ENCODE measurements around the gene PIH1D2. TPM values are rescaled to one million over a fixed set of nuclear protein-coding genes. Genes with fewer than 3 reads are reported as not detected.
"Not testable (repeated sequence)": the region's sequence is repeated elsewhere in the genome, so short reads cannot be mapped to it uniquely, and the experiment has no call there.

Gene PIH1D2
- total RNA-seq, 1 donor, result 5.1 TPM

DNA sequence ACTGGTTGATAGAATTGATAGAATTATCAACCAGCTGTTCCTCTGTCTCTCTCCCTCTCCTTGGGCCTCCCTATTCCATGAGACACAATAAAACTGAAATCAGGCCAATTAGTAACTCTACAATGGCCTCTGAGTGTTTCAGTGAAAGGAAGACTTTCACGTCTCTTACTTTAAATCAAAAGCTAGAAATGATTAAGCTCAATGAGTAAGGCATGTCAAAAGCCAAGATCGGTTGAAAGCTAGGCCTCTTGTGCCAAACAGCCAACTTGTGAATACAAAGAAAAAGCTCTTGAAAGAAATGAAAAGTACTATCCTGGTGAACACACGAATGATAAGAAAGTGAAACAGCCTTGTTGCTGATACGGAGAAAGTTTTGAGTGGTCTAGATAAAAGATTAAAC, 16.6 kb downstream of the PIH1D2 start:
- H3K4me3 ChIP-seq (ENCODE audit: low read depth, low read length), result no peak overlapping the region
- TF ChIP-seq, protein P1, sequence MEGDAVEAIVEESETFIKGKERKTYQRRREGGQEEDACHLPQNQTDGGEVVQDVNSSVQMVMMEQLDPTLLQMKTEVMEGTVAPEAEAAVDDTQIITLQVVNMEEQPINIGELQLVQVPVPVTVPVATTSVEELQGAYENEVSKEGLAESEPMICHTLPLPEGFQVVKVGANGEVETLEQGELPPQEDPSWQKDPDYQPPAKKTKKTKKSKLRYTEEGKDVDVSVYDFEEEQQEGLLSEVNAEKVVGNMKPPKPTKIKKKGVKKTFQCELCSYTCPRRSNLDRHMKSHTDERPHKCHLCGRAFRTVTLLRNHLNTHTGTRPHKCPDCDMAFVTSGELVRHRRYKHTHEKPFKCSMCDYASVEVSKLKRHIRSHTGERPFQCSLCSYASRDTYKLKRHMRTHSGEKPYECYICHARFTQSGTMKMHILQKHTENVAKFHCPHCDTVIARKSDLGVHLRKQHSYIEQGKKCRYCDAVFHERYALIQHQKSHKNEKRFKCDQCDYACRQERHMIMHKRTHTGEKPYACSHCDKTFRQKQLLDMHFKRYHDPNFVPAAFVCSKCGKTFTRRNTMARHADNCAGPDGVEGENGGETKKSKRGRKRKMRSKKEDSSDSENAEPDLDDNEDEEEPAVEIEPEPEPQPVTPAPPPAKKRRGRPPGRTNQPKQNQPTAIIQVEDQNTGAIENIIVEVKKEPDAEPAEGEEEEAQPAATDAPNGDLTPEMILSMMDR (IDR thresholded peaks at IDR 0.05; ENCODE audit: insufficient read depth, low read length), result no peak
- no peak for DNase-seq (ENCODE audit: low read depth)

DNA sequence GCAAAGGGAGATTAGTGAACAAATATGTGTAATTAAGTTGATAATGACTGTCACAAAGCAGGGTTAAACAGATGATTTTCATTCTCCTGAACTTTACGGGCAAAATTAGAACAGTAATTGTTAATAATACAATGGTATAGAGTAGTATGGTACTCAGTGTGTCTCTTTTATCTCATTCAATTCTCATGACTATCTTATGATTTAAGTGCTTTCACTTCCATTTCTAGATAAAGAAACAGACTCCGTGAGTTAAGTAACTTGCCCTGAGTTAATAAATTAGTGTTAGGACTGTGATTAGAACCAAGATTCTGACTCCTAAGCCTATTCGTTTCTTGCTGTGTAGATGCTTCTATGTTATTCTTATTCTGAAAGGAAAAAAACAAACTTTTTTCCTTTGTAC, 22.0 kb downstream of the PIH1D2 start:
- no peak overlapping the region for H3K4me3 ChIP-seq (ENCODE audit: low read depth, low read length)
- no peak for DNase-seq (ENCODE audit: low read depth)
- TF ChIP-seq, protein P1 (IDR thresholded peaks at IDR 0.05; ENCODE audit: insufficient read depth, low read length), result no peak

DNA sequence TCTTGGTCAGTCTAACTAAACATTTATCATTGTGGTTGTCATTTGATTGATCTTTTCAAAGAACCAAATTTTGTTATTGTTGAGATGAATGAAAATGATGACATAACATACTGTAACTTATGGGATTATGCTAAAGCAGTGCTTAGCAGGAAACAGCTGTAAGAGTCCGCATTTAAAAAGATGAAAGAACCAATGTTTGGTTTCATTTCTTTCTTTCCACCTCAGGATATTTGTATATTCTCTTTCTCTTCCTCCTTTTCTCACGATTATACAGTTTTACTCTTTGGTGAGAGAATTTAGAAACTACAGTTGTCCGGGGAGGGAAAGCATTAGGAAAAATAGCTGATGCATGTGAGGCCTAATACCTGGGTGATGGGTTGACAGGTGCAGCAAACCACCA, 23.1 kb downstream of the PIH1D2 start:
- H3K4me3 ChIP-seq (ENCODE audit: low read depth, low read length), result no peak overlapping the region
- TF ChIP-seq, protein P1 (IDR thresholded peaks at IDR 0.05; ENCODE audit: insufficient read depth, low read length), result no peak
- DNase-seq (ENCODE audit: low read depth), result no peak

DNA sequence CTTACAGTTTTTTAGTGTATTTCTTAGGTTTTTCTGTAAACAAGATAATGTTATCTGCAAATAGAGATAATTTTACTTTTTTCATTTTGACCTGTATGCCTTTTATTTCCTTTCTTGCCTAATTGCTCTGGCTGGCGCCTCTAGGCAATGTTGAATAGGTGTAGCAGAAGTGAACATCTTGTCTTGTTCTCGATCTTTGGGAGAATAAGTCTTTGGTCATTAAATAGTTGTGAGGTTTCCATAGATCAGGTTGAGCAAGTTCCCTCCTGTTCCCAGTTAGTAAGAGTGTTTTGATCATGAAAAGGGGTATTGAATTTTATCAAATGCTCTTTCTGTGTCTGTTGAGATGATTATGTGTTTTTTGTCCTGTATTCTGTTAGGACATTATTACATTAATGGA, 24.0 kb downstream of the PIH1D2 start:
- H3K4me3 ChIP-seq (ENCODE audit: low read depth, low read length), result no peak overlapping the region
- DNase-seq (ENCODE audit: low read depth), result no peak
- TF ChIP-seq, protein P1 (IDR thresholded peaks at IDR 0.05; ENCODE audit: insufficient read depth, low read length), result no peak

DNA sequence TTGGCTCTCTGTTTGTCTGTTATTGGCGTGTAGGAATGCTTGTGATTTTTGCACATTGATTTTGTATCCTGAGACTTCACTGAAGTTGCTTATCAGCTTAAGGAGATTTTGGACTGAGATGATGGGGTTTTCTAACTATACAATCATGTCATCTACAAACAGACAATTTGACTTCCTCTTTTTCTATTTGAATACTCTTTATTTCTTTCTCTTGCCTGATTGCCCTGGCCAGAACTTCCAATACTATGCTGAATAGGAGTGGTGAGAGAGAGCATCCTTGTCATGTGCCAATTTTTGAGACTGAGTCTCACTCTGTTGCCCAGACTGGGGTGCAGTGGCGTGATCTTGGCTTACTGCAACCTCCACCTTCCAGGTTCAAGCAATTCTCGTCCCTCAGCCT, 25.6 kb downstream of the PIH1D2 start:
- not testable (repeated sequence) for H3K4me3 ChIP-seq (ENCODE audit: low read depth, low read length); DNase-seq (ENCODE audit: low read depth)

DNA sequence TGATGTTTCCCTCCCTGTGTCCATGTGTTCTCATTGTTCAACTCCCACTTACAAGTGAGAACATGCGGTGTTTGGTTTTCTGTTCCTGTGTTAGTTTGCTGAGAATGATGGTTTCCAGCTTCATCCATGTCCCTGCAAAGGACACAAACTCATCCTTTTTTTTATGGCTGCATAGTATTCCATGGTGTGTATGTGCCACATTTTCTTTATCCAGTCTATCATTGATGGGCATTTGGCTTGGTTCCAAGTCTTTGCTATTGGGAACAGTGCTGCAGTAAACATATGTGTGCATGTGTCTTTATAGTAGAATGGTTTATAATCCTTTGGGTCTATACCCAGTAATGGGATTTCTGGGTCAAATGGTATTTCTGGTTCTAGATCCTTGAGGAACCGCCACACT, 27.2 kb downstream of the PIH1D2 start:
- DNase-seq (ENCODE audit: low read depth); H3K4me3 ChIP-seq (ENCODE audit: low read depth, low read length): not testable (repeated sequence)

DNA sequence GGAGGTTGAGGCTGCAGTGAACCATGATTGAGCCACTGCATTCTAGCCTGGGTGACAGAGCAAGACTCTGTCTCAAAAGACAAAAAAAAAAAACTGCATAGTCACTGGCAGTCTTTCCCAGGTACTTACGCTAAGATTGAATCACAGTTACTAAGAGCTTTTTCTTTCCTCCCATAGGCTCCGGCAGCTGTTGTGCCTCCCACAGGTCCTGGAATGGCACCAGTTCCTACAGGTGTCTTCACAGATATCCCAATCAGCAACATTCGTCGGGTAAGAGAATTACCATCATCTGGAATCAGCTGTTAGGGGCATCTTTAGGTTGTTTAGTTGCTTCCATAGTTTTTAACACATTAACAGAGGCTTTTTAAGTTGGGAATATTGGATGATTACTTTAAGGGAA, 28.9 kb downstream of the PIH1D2 start:
- no peak overlapping the region for H3K4me3 ChIP-seq (ENCODE audit: low read depth, low read length)
- TF ChIP-seq, protein P1 (IDR thresholded peaks at IDR 0.05; ENCODE audit: insufficient read depth, low read length), result no peak
- DNase-seq (ENCODE audit: low read depth), result no peak

DNA sequence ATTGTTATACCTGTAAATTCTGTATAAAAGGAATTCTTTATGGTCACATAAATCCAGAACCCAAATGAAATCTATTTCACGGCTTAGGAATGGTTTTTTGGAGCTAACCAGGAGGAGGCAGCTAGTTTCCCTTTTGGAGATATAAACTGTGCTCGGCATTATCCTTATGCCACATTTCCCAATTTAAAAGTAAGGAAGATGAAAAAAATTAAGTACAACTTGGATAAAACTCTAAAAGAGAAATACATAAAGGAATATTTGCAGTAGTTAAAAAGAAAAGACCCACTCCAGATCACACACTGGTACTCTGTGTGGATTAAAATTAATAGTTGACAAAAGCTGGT, 30.9 kb downstream of the PIH1D2 start:
- no peak for DNase-seq (ENCODE audit: low read depth)
- TF ChIP-seq, protein P1 (IDR thresholded peaks at IDR 0.05; ENCODE audit: insufficient read depth, low read length), result no peak
- H3K4me3 ChIP-seq (ENCODE audit: low read depth, low read length), result no peak overlapping the region
